Adrenal gland (tissue), 12 donors: ENCODE data around the gene GABRR1. TPM values are rescaled to one million over a fixed set of nuclear protein-coding genes. Genes with fewer than 3 reads are reported as not detected.

Experiments
- DNase-seq, 7 donors: peaks; one replicate each; pipeline ENCODE4 v3.0.0-alpha.2; 2019 to 2020
- H3K27ac ChIP-seq, 5 donors: fragments of 200-600 bp; sonication (generic) in 4 of 5; 1 replicate in 3 of 5; 2 replicates in 2 of 5; pipeline versions ENCODE4 v1.5.1 to v1.8.0; 2016 to 2020; ENCODE audit warnings: mild to moderate bottlenecking in 1 of 5
- H3K27me3 ChIP-seq: fragments of 200-600 bp; 2 replicates; pipeline ENCODE4 v1.8.0; 2021
- H3K36me3 ChIP-seq, 2 donors: fragments of 200-600 bp; replicated peaks in 1 of 2; 1 replicate in 1 of 2; 2 replicates in 1 of 2; pipeline versions ENCODE4 v1.5.1 to v1.8.0; 2018 to 2022
- H3K4me1 ChIP-seq, 2 donors: fragments of 200-600 bp; replicated peaks in 1 of 2; 1 replicate in 1 of 2; 2 replicates in 1 of 2; pipeline versions ENCODE4 v1.5.1 to v1.8.0; 2018 to 2021
- H3K4me3 ChIP-seq, 4 donors: fragments of 200-600 bp; sonication (generic) in 3 of 4; one replicate each; pipeline ENCODE4 v1.5.1; 2016 to 2018
- H3K9me3 ChIP-seq, 3 donors: fragments of 200-600 bp; sonication (generic) in 1 of 3; replicated peaks in 1 of 3; 1 replicate in 2 of 3; 2 replicates in 1 of 3; pipeline versions ENCODE4 v1.5.1 to v1.8.0; 2016 to 2021
- POLR2A ChIP-seq, 2 donors: fragments of 450-650 bp; IDR thresholded peaks; one replicate each; pipeline ENCODE4 v1.6.1; 2017; ENCODE audit warnings: antibody characterized with exemption in 2 of 2, mild to moderate bottlenecking in 2 of 2, moderate library complexity in 1 of 2
- WGBS, 4 donors: extraction: QIAGEN DNeasy Blood & Tissue Kit in 2 of 4; methylation state at CpG; one replicate each; pipeline versions ENCODE4 v1.1.5 to v1.1.7; 2013 to 2017; 5-methylcytosine and 5-hydroxymethylcytosine counted together
- intact Hi-C, 2 donors: fragments of 100-400 bp; cut with DNase I; formaldehyde crosslinking; loops; one replicate each; pipeline versions ENCODE4 v1.14.1 to v1.15.0; 2022 to 2023
- polyA plus RNA-seq, 3 donors: library from polyadenylated mRNA; stranded (reverse); fragments of 200-250 nt in 2 of 3; fragments of 350-450 nt in 1 of 3; fragmentation: Illumina TruSeq in 1 of 3; extraction: RNeasy Lipid Tissue Mini Kit (QIAGEN cat#74804) in 1 of 3; gene quantifications; one replicate each; pipeline ENCODE4 v1.2.3, GENCODE V29; 2013 to 2014
- total RNA-seq, 9 donors: library from RNA; depleted of rRNA in 4 of 9; stranded (reverse); fragments of >200 nt in 4 of 9; fragments of 120-200 nt in 1 of 9; fragmentation: NEBNext Ultra II Directional in 1 of 9; extraction: Animal tissue kit (Norgen Biotek cat#: 25700) in 1 of 9; gene quantifications; one replicate each; pipeline versions ENCODE4 v1.1.0 to v1.2.4, GENCODE V29; 2013 to 2023
- TF ChIP-seq, protein P1 (sequence below), 6 experiments: fragments of 450-650 bp in 4 of 6; fragments of 200-600 bp in 2 of 6; sonication (generic) in 1 of 6; IDR thresholded peaks; 1 replicate in 5 of 6; 2 replicates in 1 of 6; pipeline versions ENCODE4 v1.5.1 to v1.8.0; 2016 to 2021; ENCODE audit warnings: antibody characterized with exemption in 6 of 6, mild to moderate bottlenecking in 2 of 6, moderate library complexity in 1 of 6
- donor health status: healthy with polysubstance abuse.
- donor health status: Bipolar disorder and iron deficiency.
- donor health status: DM: yes; HTN: yes; CAD: no.
- donor health status: DM: no; HTN: no; CAD: no.
- donor health status: DM: no; HTN: no; CAD: no.
- donor health status: DM: yes; HTN: yes; CAD: no.

Gene GABRR1
- total and polyA plus RNA-seq, 12 donors, result 0.06 TPM; not detected in 11

DNA sequence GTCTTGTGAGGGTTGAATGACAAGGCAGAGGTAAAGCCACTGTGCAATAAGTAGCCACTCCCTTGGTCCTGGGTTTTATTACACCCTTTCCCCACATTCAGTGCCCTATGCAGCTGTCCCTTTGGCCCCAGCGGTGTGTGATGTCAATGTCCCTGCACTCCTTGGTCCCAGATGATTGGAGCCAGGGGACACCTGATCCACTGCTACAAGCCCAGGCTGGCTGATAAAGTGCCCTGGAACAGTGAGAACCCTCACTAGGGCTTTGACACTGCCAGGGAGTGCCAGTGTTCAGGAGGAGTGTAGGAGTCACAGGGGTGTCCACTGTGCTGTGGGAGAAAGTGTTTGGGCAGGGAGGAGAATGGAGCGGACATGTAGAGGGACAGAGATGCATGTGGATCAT lies 30.4 kb downstream of the GABRR1 start:
- Histone ChIP-seq H3K4me3 (no peak overlapping the region), H3K9me3 (no peaks in the 10 kb centered on the region), H3K36me3 (no peaks in the 10 kb centered on the region), H3K27ac (no peak overlapping the region), H3K4me1 (no peaks in the 10 kb centered on the region), H3K27me3 (no peaks in the 10 kb centered on the region)
- DNase-seq, result no peak
- no peak for TF ChIP-seq POLR2A (IDR thresholded peaks at IDR 0.05)
- TF ChIP-seq, protein P1, sequence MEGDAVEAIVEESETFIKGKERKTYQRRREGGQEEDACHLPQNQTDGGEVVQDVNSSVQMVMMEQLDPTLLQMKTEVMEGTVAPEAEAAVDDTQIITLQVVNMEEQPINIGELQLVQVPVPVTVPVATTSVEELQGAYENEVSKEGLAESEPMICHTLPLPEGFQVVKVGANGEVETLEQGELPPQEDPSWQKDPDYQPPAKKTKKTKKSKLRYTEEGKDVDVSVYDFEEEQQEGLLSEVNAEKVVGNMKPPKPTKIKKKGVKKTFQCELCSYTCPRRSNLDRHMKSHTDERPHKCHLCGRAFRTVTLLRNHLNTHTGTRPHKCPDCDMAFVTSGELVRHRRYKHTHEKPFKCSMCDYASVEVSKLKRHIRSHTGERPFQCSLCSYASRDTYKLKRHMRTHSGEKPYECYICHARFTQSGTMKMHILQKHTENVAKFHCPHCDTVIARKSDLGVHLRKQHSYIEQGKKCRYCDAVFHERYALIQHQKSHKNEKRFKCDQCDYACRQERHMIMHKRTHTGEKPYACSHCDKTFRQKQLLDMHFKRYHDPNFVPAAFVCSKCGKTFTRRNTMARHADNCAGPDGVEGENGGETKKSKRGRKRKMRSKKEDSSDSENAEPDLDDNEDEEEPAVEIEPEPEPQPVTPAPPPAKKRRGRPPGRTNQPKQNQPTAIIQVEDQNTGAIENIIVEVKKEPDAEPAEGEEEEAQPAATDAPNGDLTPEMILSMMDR (IDR thresholded peaks at IDR 0.05), result no peak
- intact Hi-C loops, result no loop called here
- 85 to 95% (median 95%) methylated on average over 1 to 2 of the region's 2 CpGs for WGBS, 4 donors

DNA sequence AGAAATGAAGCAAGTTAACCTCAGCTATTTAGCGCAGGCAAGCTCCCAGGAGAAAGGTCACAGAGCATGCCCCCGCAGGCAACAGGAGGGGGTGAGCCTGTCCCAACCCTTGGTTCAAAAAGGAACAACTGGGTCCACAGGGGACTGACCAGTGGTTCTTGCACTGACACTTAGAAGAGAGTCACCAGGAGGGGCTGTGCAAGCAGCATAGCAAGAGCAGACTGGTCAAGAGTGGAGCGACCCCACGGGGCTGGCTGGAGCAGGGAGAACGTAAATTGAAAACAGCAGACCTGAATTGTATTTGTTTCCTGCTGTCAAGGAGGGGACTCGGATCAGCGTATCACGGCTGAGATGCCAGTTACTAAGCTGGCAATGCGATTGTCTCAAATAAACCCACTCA lies 32.8 kb downstream of the GABRR1 start:
- Histone ChIP-seq H3K27ac (no peak overlapping the region), H3K9me3 (no peaks in the 10 kb centered on the region), H3K4me3 (no peak overlapping the region), H3K27me3 (no peaks in the 10 kb centered on the region), H3K36me3 (no peaks in the 10 kb centered on the region), H3K4me1 (no peaks in the 10 kb centered on the region)
- intact Hi-C loops, result no loop called here
- no peak for TF ChIP-seq POLR2A (IDR thresholded peaks at IDR 0.05)
- WGBS, 4 donors, result 81 to 90% (median 87%) methylated on average over 7 to 9 of the region's 9 CpGs
- DNase-seq, result no peak

DNA sequence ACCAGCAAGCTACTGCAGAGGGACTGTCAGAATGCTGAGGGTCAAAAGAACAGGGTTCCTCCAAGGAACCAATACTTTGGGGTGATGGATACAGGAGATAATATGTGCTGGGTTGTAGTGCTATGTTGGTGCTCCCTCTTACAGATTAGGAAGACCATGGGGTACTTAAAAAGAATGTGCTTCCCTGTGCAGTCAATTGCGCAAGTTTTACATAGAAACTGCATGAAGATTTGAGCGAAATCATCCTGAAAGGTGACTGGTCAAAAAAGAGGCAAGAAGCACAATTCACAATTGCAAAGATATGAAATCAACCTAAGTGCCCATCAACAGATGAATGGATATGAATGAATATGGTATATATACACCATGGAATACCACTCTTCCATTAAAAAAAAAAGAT lies 33.9 kb downstream of the GABRR1 start:
- Histone ChIP-seq H3K9me3 (no peaks in the 10 kb centered on the region), H3K36me3 (no peaks in the 10 kb centered on the region), H3K4me3 (no peak overlapping the region), H3K27ac (no peak overlapping the region), H3K4me1 (no peaks in the 10 kb centered on the region), H3K27me3 (no peaks in the 10 kb centered on the region)
- 47 to 83% (median 49%) methylated on average over 2 of the region's 2 CpGs for WGBS, 4 donors
- DNase-seq, result no peak
- intact Hi-C loops, result no loop called here
- no peak for TF ChIP-seq POLR2A (IDR thresholded peaks at IDR 0.05)
- TF ChIP-seq, protein P1 (IDR thresholded peaks at IDR 0.05), result no peak

DNA sequence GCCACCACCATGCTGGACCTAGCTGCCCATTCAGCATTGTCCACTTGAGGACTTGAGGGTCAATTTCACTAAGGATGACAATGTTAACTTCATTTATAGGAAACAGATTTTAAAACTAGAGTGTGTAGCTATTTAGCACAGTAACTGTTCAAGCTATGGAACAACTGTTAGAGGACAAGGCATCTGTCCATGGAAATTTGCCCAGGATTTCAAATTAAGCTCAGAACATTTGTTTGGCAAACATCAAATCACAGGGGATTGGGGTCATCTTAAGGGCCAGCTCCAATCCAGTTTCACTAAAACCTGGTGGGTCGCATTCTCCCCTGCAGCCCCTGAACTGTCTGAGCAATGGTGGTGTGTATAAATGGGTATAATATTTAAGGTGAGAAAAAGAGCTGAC lies 36.2 kb downstream of the GABRR1 start:
- no peak for DNase-seq
- intact Hi-C loops, result no loop called here
- Histone ChIP-seq H3K27me3 (no peaks in the 10 kb centered on the region), H3K27ac (no peak overlapping the region), H3K4me3 (no peak overlapping the region), H3K4me1 (no peaks in the 10 kb centered on the region), H3K36me3 (no peaks in the 10 kb centered on the region), H3K9me3 (no peaks in the 10 kb centered on the region)
- WGBS, 4 donors, result 85 to 92% (median 88%) methylated on average over 1 of the region's 1 CpG
- TF ChIP-seq, protein P1 (IDR thresholded peaks at IDR 0.05), result no peak
- no peak for TF ChIP-seq POLR2A (IDR thresholded peaks at IDR 0.05)

DNA sequence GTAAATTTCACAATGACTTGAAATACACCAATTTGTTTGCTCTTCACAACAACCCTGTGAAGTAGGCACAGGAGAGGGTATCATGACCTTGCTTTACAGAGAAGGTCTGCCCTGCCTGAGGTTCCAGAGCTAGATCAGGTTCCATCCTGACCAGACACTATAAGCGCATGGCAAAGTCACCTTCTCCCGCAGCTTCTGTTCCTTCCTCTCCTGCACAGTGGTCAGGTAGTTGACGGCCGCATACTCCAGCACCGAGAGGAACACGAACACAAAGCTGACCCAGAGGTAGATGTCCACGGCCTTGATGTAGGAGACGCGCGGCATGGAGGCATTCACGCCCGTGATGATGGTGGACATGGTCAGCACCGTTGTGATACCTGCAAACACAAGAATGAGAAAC lies 37.0 kb downstream of the GABRR1 start:
- DNase-seq, result no peak
- no peaks in the 10 kb centered on the region for H3K36me3 ChIP-seq
- H3K9me3 ChIP-seq, result no peaks in the 10 kb centered on the region
- no peak overlapping the region for H3K27ac ChIP-seq
- WGBS, 4 donors, result 87 to 93% (median 90%) methylated on average over 13 of the region's 13 CpGs
- TF ChIP-seq, protein P1 (IDR thresholded peaks at IDR 0.05), result no peak
- TF ChIP-seq POLR2A (IDR thresholded peaks at IDR 0.05), result no peak
- no peaks in the 10 kb centered on the region for H3K4me1 ChIP-seq
- no peaks in the 10 kb centered on the region for H3K27me3 ChIP-seq
- H3K4me3 ChIP-seq, result no peak overlapping the region
- intact Hi-C loops, result no loop called here
